ENCODE results near the gene PTPRH.

Gene PTPRH

GRCh38 chr19:55241935-55242464, 32.7 kb upstream of the PTPRH start:
- Histone ChIP-seq H3K4me3 (replicated peaks; ENCODE audit: insufficient read depth, low read length) (no peak overlapping the region), H3K27ac (replicated peaks) (no peak overlapping the region), H3K27me3 (ENCODE audit: insufficient read depth, poor library complexity, severe bottlenecking) (no peaks in the 10 kb centered on the region)
- no peak for TF ChIP-seq GABPA (IDR thresholded peaks at IDR 0.05; ENCODE audit: low read depth)
- DNase-seq (ENCODE audit: low read depth in 1 of 2, low spot score in 1 of 2): no peak

- H3K27me3 ChIP-seq (ENCODE audit: insufficient read depth, poor library complexity, severe bottlenecking): no peaks in the 10 kb centered on the region
- H3K27ac ChIP-seq (replicated peaks): no peak overlapping the region
- no peak overlapping the region for H3K4me3 ChIP-seq (replicated peaks; ENCODE audit: insufficient read depth, low read length)
- no peak for DNase-seq (ENCODE audit: low read depth in 1 of 2, low spot score in 1 of 2)
- TF ChIP-seq CTCF (IDR thresholded peaks at IDR 0.05; ENCODE audit: insufficient read depth, low read length): no peak
- TF ChIP-seq SPI1 (IDR thresholded peaks at IDR 0.05; ENCODE audit: borderline replicate concordance, low read depth): no peak
- TF ChIP-seq GABPA (IDR thresholded peaks at IDR 0.05; ENCODE audit: low read depth): no peak
- TF ChIP-seq REST (IDR thresholded peaks at IDR 0.05; ENCODE audit: insufficient replicate concordance, low read depth): no peak
- TF ChIP-seq POLR2AphosphoS5 (IDR thresholded peaks at IDR 0.05; ENCODE audit: low read depth): no peak
These were observed 32.0 kb upstream of the PTPRH start for GRCh38 chr19:55241143-55241934.

GRCh38 chr19:55240713-55241020, 31.4 kb upstream of the PTPRH start:
- Histone ChIP-seq H3K27ac (replicated peaks) (no peak overlapping the region), H3K4me3 (replicated peaks; ENCODE audit: insufficient read depth, low read length) (no peak overlapping the region), H3K27me3 (ENCODE audit: insufficient read depth, poor library complexity, severe bottlenecking) (no peaks in the 10 kb centered on the region)
- DNase-seq (ENCODE audit: low read depth in 1 of 2, low spot score in 1 of 2): no peak
- no peak for TF ChIP-seq CTCF (IDR thresholded peaks at IDR 0.05; ENCODE audit: insufficient read depth, low read length)
- no peak for TF ChIP-seq REST (IDR thresholded peaks at IDR 0.05; ENCODE audit: insufficient replicate concordance, low read depth)
- TF ChIP-seq SPI1 (IDR thresholded peaks at IDR 0.05; ENCODE audit: borderline replicate concordance, low read depth): no peak
- TF ChIP-seq POLR2AphosphoS5 (IDR thresholded peaks at IDR 0.05; ENCODE audit: low read depth): no peak
- TF ChIP-seq GABPA (IDR thresholded peaks at IDR 0.05; ENCODE audit: low read depth): no peak

- DNase-seq (ENCODE audit: low read depth in 1 of 2, low spot score in 1 of 2): no peak
- Histone ChIP-seq H3K27me3 (ENCODE audit: insufficient read depth, poor library complexity, severe bottlenecking) (no peaks in the 10 kb centered on the region), H3K27ac (replicated peaks) (no peak overlapping the region), H3K4me3 (replicated peaks; ENCODE audit: insufficient read depth, low read length) (no peak overlapping the region)
- TF ChIP-seq GABPA (IDR thresholded peaks at IDR 0.05; ENCODE audit: low read depth) (no peak), REST (IDR thresholded peaks at IDR 0.05; ENCODE audit: insufficient replicate concordance, low read depth) (no peak), POLR2AphosphoS5 (IDR thresholded peaks at IDR 0.05; ENCODE audit: low read depth) (no peak), SPI1 (IDR thresholded peaks at IDR 0.05; ENCODE audit: borderline replicate concordance, low read depth) (no peak), CTCF (IDR thresholded peaks at IDR 0.05; ENCODE audit: insufficient read depth, low read length) (no peak)
These were observed 29.7 kb upstream of the PTPRH start for GRCh38 chr19:55239004-55239403.

Measured in HL-60 (cell line).